ENCODE data around the gene ZNF527.

ZNF527 gene

DNA sequence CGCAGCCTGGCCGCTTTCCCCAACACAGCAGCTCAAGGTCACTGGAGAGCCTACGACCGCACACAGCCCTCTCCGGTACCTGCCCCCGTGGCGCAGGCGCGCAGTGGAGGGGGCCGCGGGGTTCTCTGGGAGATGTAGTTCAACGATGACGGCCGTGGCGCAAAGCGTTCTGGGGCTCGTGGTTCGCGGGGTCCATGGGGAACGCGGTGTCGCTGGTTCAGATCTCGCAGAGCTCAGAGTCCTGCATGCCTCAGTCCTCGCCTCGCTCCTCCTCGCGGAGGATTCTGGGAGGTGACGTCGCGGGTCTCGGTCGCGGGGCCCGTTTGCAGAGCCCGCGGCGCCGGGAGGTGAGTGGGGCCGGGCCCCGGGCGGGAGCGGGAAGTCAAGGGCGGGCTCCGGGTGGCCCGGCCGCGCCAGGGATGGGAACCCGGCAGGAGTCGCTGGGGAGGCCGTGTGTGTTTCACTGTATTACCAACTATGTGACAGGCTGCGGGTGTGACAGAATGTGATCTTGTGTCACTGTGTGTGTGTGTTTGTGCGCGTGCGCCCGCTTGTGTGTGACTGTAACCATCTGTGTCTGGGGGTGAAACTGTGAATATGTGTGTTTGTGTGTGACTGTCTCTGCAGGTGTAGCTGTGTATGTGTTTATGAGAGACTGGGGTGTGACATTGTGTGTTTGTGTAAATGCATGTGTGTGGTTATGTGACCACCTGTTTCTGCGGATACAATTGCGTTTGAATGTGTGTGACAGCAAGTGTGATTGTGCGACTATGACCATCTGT, at the start of gene ZNF527:
ZNF527 (plus strand) TSS at position 220 of the 782 bp plus-strand sequence. CDS start 3,100 bp downstream, outside the sequence.
- Histone ChIP-seq H3K36me3 (ENCODE audit: control insufficient read depth, insufficient read depth, low read length, severe bottlenecking) (peaks cover 18% of the 10 kb centered on the region), H3K9me3 (ENCODE audit: control insufficient read depth, low read length) (peaks cover 14% of the 10 kb centered on the region), H3K4me1 (ENCODE audit: control insufficient read depth, insufficient read depth, low read length) (peaks cover 5% of the 10 kb centered on the region), H3K27me3 (replicated peaks; ENCODE audit: control insufficient read depth, insufficient read depth, low read length) (no peaks in the 10 kb centered on the region), H3K4me3 (ENCODE audit: low read length) (peak within 1 kb of the TSS; percentile 85), H3K9ac (ENCODE audit: low read length) (peak within 1 kb of the TSS; percentile 88)
- DNase-seq (ENCODE audit: low read depth), result peak; percentile 99

DNA sequence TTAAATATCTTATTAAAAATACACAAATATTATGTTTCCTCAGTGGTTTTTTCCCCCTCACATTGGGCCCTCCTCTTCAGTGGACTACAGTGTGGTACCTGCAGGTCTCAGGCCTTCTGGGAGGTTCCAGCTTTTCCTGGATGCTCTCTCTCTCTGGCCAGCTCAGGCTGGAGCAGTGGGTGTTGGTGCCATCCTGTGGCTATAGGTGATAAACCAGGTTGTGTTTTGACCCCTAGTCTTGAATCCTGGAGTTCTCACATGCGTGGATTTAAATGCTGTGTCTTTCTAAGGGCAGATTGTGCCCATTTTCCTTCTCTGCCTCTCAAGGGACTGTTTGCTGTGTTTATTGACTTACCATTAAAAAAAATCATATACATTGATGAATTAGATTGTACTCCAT, 41.2 kb upstream of the ZNF527 start:
- no peak for DNase-seq (ENCODE audit: low read depth)
- no peaks in the 10 kb centered on the region for H3K27me3 ChIP-seq (replicated peaks; ENCODE audit: control insufficient read depth, insufficient read depth, low read length)
- H3K36me3 ChIP-seq (ENCODE audit: control insufficient read depth, insufficient read depth, low read length, severe bottlenecking), result peaks cover 40% of the 10 kb centered on the region
- H3K9ac ChIP-seq (ENCODE audit: low read length), result no peak overlapping the region
- no peaks in the 10 kb centered on the region for H3K9me3 ChIP-seq (ENCODE audit: control insufficient read depth, low read length)
- H3K4me1 ChIP-seq (ENCODE audit: control insufficient read depth, insufficient read depth, low read length), result peaks cover 6% of the 10 kb centered on the region
- no peak overlapping the region for H3K4me3 ChIP-seq (ENCODE audit: low read length)

DNA sequence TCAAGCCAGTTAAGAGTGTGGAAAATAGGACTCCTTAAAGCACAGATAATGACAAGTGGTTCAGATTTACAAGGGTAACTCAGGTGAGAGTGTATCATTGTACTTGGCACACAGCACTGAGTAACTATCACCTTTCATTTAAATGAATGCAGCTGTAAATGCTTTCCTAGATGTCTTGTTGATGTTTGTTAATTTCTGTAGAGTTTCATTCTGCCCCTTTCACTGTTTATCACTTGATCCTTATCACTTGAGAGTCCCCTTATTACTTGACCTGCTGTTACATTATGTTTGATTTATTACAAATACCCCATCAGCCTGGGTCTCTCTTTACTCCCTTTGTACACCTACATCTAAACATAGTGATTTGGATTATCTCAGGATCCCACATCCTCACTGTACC, 38.1 kb upstream of the ZNF527 start:
- no peak overlapping the region for H3K9ac ChIP-seq (ENCODE audit: low read length)
- no peak overlapping the region for H3K4me3 ChIP-seq (ENCODE audit: low read length)
- no peak for DNase-seq (ENCODE audit: low read depth)
- no peaks in the 10 kb centered on the region for H3K9me3 ChIP-seq (ENCODE audit: control insufficient read depth, low read length)
- peaks cover 18% of the 10 kb centered on the region for H3K4me1 ChIP-seq (ENCODE audit: control insufficient read depth, insufficient read depth, low read length)
- peaks cover 21% of the 10 kb centered on the region for H3K36me3 ChIP-seq (ENCODE audit: control insufficient read depth, insufficient read depth, low read length, severe bottlenecking)
- no peaks in the 10 kb centered on the region for H3K27me3 ChIP-seq (replicated peaks; ENCODE audit: control insufficient read depth, insufficient read depth, low read length)

DNA sequence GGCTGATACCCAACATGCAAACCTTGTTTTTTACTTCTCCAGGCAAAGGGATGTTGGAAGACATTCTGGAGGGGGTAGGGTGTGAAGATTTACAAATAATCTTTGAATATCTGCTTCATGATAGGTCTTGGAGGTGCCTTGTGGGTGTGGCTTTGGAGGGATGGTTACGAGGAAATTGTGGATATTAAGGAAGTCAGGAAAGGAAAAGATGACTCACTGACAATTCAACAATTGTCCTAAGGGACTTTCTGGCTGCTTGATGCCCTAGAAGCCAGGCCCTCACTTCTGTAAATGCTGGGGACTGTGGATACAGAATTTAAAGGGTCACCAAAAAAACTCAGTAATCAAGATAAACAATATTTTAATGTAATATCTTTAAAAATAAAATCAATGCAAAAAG, 37.4 kb upstream of the ZNF527 start:
- H3K36me3 ChIP-seq (ENCODE audit: control insufficient read depth, insufficient read depth, low read length, severe bottlenecking), result peaks cover 14% of the 10 kb centered on the region
- H3K4me3 ChIP-seq (ENCODE audit: low read length), result peak overlapping the region; percentile 95
- DNase-seq (ENCODE audit: low read depth), result no peak
- H3K9me3 ChIP-seq (ENCODE audit: control insufficient read depth, low read length), result no peaks in the 10 kb centered on the region
- H3K27me3 ChIP-seq (replicated peaks; ENCODE audit: control insufficient read depth, insufficient read depth, low read length), result no peaks in the 10 kb centered on the region
- no peak overlapping the region for H3K9ac ChIP-seq (ENCODE audit: low read length)
- H3K4me1 ChIP-seq (ENCODE audit: control insufficient read depth, insufficient read depth, low read length), result peaks cover 18% of the 10 kb centered on the region

DNA sequence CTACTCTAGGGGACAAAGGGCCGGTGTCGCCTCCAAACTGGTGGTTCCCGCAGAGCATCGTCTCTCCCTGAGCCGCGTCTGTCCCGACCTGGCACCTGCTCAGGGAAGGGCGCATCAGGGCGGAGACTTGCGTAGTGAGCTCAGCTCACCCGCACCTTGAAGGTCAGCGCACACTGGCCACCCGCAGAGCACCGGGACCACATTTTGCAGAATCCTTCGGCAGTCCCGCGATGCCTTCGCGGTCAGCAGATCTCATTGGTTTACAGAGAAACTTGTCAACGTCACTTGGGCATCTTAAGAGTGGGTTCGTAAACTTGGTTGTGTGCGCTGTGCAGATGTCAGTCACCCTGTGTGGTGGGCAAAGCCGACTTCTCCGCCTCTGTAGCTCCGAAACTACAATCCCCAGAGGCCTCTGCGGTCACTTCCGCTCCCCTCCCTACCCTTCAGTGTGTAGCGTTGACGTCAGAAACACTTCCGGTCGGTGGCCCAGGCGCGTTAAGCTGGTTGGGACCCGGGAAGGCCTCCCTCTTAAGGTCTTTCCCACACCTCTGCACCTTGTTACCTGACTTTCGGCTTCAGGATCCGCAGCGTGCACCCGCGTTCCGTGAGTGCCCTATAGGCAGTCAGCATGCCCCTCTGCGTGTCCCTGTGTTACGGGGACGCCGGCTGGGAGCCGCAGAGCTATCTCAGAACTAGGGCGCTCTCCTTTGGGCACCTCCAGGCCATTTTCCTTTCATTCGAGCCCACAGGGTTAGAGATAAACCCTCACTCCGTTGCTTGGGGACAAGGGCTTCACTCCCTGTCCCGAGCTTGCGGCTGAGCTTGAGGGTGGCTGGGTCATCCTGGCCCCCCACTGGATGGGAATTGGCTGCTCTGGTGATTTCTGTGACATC, 36.5 kb upstream of the ZNF527 start:
- Histone ChIP-seq H3K27me3 (replicated peaks; ENCODE audit: control insufficient read depth, insufficient read depth, low read length) (no peaks in the 10 kb centered on the region), H3K36me3 (ENCODE audit: control insufficient read depth, insufficient read depth, low read length, severe bottlenecking) (peaks cover 5% of the 10 kb centered on the region), H3K9ac (ENCODE audit: low read length) (peak overlapping the region; percentile 93), H3K4me3 (ENCODE audit: low read length) (peak overlapping the region; percentile 95), H3K4me1 (ENCODE audit: control insufficient read depth, insufficient read depth, low read length) (peaks cover 18% of the 10 kb centered on the region), H3K9me3 (ENCODE audit: control insufficient read depth, low read length) (no peaks in the 10 kb centered on the region)
- peak; percentile 98 for DNase-seq (ENCODE audit: low read depth)

DNA sequence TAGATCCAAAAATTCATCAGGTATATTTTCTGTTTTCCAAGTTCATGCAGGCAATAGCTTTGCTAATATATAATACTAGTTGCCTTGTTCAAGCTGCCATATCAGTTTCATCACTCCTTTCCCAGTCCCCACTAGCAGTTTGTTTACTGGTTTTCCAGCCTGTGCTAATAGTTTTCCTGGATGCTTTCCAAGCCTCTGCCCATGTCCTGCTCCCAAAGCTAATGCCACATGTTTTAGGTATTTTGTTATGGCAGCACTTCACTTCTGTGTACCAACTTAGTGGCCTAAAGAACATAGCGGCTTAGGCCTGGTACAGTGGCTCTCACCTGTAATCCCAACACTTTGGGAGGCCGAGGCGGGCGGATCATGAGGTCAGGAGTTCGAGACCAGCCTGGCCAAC, 28.1 kb upstream of the ZNF527 start:
- H3K9ac ChIP-seq (ENCODE audit: low read length), result no peak overlapping the region
- no peaks in the 10 kb centered on the region for H3K9me3 ChIP-seq (ENCODE audit: control insufficient read depth, low read length)
- H3K4me1 ChIP-seq (ENCODE audit: control insufficient read depth, insufficient read depth, low read length), result no peaks in the 10 kb centered on the region
- no peak overlapping the region for H3K4me3 ChIP-seq (ENCODE audit: low read length)
- peaks cover 53% of the 10 kb centered on the region for H3K36me3 ChIP-seq (ENCODE audit: control insufficient read depth, insufficient read depth, low read length, severe bottlenecking)
- DNase-seq (ENCODE audit: low read depth), result no peak
- H3K27me3 ChIP-seq (replicated peaks; ENCODE audit: control insufficient read depth, insufficient read depth, low read length), result no peaks in the 10 kb centered on the region

DNA sequence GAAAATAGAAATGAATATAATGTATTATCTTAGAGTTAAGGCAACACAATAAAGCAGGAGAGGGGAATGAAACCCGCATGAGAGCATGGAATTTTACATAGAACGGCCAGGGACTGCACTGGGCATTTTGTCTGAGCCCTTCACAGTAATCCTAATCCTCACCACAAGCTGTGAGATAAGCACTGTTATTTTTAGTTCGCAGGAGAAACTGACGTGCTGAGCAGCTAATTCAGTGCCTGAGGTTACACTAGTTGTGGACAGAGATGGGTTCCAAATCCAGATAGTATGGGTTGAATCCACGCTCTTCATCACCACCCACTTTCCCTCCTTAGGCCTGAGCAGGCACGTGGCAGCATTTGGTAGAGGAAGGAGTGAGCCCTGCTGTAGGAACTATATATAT, 24.8 kb upstream of the ZNF527 start:
- Histone ChIP-seq H3K9me3 (ENCODE audit: control insufficient read depth, low read length) (no peaks in the 10 kb centered on the region), H3K9ac (ENCODE audit: low read length) (no peak overlapping the region), H3K36me3 (ENCODE audit: control insufficient read depth, insufficient read depth, low read length, severe bottlenecking) (peaks cover 76% of the 10 kb centered on the region), H3K27me3 (replicated peaks; ENCODE audit: control insufficient read depth, insufficient read depth, low read length) (no peaks in the 10 kb centered on the region), H3K4me1 (ENCODE audit: control insufficient read depth, insufficient read depth, low read length) (no peaks in the 10 kb centered on the region), H3K4me3 (ENCODE audit: low read length) (no peak overlapping the region)
- no peak for DNase-seq (ENCODE audit: low read depth)

DNA sequence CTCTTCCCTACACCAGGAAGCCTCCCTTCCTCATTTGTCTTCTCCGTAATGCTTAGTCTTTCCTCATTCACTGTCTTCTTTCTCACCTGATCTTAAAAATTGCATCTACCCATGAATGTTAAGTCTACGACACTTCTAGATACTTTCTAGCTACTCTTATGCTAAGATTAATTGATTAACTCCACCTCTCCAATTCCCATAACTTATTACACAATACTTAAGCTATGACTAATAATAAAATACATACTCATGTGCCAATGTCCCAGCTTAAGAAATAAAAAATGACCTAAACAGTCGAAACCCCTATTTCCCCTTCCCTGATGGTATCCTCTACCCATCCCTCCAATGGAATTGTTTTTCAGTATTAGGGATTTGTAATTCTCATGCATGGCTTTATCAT, 22.8 kb upstream of the ZNF527 start:
- Histone ChIP-seq H3K4me3 (ENCODE audit: low read length) (no peak overlapping the region), H3K9ac (ENCODE audit: low read length) (no peak overlapping the region), H3K36me3 (ENCODE audit: control insufficient read depth, insufficient read depth, low read length, severe bottlenecking) (peaks cover 80% of the 10 kb centered on the region), H3K9me3 (ENCODE audit: control insufficient read depth, low read length) (no peaks in the 10 kb centered on the region), H3K27me3 (replicated peaks; ENCODE audit: control insufficient read depth, insufficient read depth, low read length) (no peaks in the 10 kb centered on the region), H3K4me1 (ENCODE audit: control insufficient read depth, insufficient read depth, low read length) (no peaks in the 10 kb centered on the region)
- no peak for DNase-seq (ENCODE audit: low read depth)

DNA sequence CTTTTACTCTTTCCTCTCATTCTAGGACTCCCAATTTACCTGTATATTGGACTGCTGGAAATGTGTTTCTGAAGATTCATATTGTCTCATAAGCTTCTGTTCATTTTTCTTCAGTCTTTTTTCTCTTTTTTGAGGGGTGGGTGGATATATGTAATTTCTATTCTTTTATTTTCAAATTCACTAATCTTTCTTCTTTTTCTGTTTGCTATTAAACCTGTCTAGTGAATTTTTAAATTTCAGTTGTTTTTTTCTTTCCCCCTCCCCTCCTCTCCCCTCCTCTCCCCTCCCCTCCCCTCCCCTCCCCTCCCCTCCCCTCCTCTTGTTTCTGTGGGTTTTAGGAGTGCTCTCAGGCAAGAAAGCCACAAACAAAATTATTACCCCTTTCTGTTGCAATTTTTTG, 16.9 kb upstream of the ZNF527 start:
- no peak for DNase-seq (ENCODE audit: low read depth)
- Histone ChIP-seq H3K9ac (ENCODE audit: low read length) (no peak overlapping the region), H3K4me3 (ENCODE audit: low read length) (no peak overlapping the region), H3K9me3 (ENCODE audit: control insufficient read depth, low read length) (no peaks in the 10 kb centered on the region), H3K36me3 (ENCODE audit: control insufficient read depth, insufficient read depth, low read length, severe bottlenecking) (peaks cover 72% of the 10 kb centered on the region), H3K4me1 (ENCODE audit: control insufficient read depth, insufficient read depth, low read length) (no peaks in the 10 kb centered on the region), H3K27me3 (replicated peaks; ENCODE audit: control insufficient read depth, insufficient read depth, low read length) (no peaks in the 10 kb centered on the region)

DNA sequence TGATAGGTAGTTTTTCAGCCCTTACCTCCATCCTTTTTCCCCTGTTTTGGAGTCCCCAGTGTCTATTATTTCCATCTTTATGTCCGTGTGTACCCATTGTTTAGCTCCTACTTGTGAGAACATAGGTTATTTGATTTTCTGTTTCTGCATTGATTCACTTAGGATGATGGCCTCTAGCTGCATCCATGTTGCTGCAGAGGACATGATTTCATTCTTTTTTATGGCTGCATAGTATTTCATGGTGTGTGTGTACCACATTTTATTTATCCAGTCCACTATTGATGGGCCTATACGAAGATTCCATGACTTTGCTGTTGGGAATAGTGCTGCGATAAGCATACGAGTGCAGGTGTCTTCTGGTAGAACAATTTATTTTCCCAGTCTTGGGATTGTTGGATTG, 15.0 kb upstream of the ZNF527 start:
- no peak overlapping the region for H3K4me3 ChIP-seq (ENCODE audit: low read length)
- H3K36me3 ChIP-seq (ENCODE audit: control insufficient read depth, insufficient read depth, low read length, severe bottlenecking), result peaks cover 75% of the 10 kb centered on the region
- DNase-seq (ENCODE audit: low read depth), result no peak
- H3K9ac ChIP-seq (ENCODE audit: low read length), result no peak overlapping the region
- H3K27me3 ChIP-seq (replicated peaks; ENCODE audit: control insufficient read depth, insufficient read depth, low read length), result no peaks in the 10 kb centered on the region
- no peaks in the 10 kb centered on the region for H3K4me1 ChIP-seq (ENCODE audit: control insufficient read depth, insufficient read depth, low read length)
- no peaks in the 10 kb centered on the region for H3K9me3 ChIP-seq (ENCODE audit: control insufficient read depth, low read length)

DNA sequence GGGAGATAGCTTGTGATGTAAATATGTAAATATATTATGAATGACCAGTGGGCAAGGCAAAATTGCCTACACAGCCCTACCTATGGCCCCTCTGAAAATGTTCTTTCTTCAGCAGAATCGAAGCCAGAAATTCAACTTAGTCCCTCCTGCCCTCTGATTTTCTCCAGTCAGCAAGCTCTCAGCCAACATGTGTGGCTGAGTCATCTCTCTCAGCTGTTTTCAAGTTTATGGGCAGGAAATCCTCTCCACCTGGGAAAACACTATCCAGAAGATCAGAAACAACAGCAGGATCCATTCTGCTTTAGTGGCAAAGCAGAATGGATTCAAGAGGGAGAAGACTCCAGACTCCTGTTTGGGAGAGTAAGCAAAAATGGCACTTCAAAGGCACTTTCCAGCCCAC, 8.9 kb upstream of the ZNF527 start:
- H3K36me3 ChIP-seq (ENCODE audit: control insufficient read depth, insufficient read depth, low read length, severe bottlenecking), result peaks cover 65% of the 10 kb centered on the region
- H3K27me3 ChIP-seq (replicated peaks; ENCODE audit: control insufficient read depth, insufficient read depth, low read length), result no peaks in the 10 kb centered on the region
- H3K9ac ChIP-seq (ENCODE audit: low read length), result no peak overlapping the region
- H3K4me1 ChIP-seq (ENCODE audit: control insufficient read depth, insufficient read depth, low read length), result no peaks in the 10 kb centered on the region
- no peak overlapping the region for H3K4me3 ChIP-seq (ENCODE audit: low read length)
- H3K9me3 ChIP-seq (ENCODE audit: control insufficient read depth, low read length), result peaks cover 6% of the 10 kb centered on the region
- peak; percentile 23 for DNase-seq (ENCODE audit: low read depth)
